HG02623 (cell line): Measurements from ENCODE around the gene SLC34A2.
"Not testable (repeated sequence)": the region's sequence is repeated elsewhere in the genome, so short reads cannot be mapped to it uniquely, and the experiment has no call there.

Experiments used
- ATAC-seq: cut with Tn5 transposase; IDR thresholded peaks from one replicate; pipeline ENCODE4 v1.9.1; 2021; ENCODE audit warnings: moderate library complexity; ENCODE audit not compliant: unreplicated experiment

Gene SLC34A2, protein sequence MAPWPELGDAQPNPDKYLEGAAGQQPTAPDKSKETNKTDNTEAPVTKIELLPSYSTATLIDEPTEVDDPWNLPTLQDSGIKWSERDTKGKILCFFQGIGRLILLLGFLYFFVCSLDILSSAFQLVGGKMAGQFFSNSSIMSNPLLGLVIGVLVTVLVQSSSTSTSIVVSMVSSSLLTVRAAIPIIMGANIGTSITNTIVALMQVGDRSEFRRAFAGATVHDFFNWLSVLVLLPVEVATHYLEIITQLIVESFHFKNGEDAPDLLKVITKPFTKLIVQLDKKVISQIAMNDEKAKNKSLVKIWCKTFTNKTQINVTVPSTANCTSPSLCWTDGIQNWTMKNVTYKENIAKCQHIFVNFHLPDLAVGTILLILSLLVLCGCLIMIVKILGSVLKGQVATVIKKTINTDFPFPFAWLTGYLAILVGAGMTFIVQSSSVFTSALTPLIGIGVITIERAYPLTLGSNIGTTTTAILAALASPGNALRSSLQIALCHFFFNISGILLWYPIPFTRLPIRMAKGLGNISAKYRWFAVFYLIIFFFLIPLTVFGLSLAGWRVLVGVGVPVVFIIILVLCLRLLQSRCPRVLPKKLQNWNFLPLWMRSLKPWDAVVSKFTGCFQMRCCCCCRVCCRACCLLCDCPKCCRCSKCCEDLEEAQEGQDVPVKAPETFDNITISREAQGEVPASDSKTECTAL

GRCh38 chr4:25654971-25655963 is at the start of gene SLC34A2:
TSS of gene SLC34A2 (plus strand) at chr4:25655851. CDS start at chr4:25662501, 6,650 bp downstream.
- no peak for ATAC-seq

DNA sequence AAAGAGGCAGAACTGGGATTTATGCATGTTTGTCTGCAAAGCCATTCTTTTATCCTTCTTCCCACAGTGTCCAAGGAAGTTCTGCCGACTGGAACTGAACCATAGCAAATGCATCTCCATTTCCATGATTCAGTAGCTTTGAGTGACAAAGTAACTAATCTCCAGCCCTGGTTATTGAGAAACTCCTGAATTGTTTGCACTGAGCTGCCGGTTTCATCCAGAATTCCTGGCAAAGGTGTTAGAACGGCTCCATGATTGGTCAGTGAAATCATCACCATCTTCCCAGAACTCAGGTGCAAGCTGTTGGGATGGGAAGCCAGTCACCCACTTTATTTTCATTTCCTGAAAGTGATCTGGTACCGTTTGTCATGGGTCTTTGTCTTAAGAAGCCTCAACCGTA is 47.0 kb upstream of the SLC34A2 start:
- no peak for ATAC-seq

DNA sequence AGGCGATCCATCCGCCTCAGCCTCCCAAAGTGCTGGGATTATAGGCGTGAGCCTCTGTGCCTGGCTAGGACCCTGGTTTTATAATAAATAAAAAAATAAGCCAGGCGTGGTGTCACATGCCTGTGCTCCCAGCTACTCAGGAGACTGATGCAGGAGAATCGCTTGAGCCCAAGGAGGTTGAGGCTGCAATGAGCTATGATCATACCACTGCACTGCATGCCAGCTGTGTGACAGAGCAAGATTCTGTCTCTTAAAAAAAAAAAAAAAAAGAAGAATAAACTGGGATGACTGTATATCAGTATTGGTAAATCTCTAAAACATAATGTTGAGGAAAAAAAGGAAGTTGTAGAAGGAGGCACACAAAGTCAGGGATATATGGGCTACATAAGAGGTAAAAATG is 45.7 kb upstream of the SLC34A2 start:
- no peak for ATAC-seq

- ATAC-seq = not testable (repeated sequence)
Observed at GRCh38 chr4:25613613-25614012, 42.0 kb upstream of the SLC34A2 start.

GRCh38 chr4:25614807-25615206 is 40.8 kb upstream of the SLC34A2 start:
- ATAC-seq = no peak

- ATAC-seq = no peak
Observed at GRCh38 chr4:25621027-25621930, 34.4 kb upstream of the SLC34A2 start.

DNA sequence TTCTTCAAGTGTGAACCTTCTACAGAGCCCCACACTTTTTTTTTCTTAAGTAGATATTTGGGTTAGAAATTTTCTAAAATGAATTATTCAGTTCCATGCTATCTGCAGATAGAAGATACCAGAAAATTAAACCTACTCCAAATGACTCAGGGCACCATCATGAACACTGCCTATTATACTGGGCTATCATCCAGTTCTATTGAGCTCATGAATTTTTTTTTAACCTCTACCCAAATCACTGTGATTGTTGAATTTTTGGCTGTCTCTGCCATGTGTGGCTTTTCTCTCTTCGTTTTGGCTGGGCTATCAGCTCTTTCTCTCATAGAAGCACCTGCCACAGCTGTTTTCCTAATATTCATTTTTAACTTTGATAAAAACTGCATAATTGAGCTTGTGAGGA is 31.0 kb upstream of the SLC34A2 start:
- no peak for ATAC-seq

GRCh38 chr4:25628451-25628850 is 27.2 kb upstream of the SLC34A2 start:
- no peak for ATAC-seq

DNA sequence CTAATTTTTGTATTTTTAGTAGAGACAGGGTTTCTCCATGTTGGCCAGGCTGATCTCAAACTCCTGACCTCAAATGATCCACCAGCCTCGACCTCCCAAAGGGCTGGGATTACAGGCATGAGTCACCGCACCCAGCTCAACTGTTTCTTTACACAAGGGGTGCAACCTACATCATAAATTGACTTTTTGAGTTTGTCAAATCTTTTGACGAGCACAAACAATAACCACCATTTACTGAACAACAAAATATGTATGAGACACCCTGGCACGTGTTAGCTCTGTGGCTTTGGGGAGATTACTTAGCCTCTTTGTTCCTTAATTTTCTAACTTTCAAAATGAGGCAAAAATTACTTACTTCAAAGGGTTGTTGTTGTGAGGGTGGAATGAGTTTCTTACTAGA is 23.5 kb upstream of the SLC34A2 start:
- no peak for ATAC-seq

- ATAC-seq = no peak
Observed at GRCh38 chr4:25633541-25633940, 22.1 kb upstream of the SLC34A2 start.

DNA sequence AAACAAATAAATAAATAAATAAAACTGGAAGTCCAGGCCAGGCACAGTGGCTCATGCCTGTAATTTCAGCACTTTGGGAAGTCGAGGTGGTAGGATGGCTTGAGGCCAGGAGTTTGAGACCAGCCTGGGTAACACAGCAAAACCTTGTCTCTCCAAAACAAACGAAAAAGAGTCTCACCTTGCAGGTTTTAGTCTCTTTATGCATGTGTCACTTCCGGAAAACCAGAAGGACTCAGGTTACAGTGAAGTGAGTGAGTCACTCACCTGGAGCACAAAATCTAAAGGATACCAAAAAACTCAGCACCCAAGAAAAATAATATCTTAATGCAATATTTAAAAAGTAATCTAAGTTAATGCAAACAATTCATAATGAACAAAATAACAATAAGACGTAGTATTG is 20.1 kb upstream of the SLC34A2 start:
- no peak for ATAC-seq

DNA sequence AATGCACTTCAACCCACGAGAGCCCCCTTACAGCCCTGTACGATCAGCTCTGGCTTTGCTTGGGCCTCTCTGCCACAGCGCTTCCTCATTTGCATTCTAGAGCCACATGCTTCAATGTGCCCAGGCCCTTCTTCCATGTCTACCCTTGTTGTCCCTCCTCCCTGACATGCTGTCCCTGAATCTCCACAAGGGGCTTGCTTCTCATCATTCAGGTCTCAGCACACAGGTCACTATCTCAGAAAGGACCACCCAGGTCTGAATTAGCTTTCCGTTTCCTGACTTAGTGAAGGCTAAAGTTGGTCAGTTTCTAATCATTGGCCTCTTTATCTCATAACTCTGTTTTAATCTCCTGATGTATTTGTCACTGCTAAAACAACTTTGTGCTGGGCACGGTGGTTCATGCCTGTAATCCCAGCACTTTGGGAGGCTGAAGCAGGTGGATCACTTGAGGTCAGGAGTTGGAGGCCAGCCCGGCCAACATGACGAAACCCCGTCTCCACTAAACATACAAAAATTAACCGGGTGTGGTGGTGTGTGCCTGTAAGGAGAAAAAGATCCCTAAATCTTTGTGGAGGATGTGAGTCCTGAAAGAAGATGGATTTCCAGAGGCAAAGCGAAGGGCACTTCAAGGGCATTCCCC is 17.9 kb upstream of the SLC34A2 start:
- no peak for ATAC-seq

- no peak for ATAC-seq
Observed at GRCh38 chr4:25638221-25638601, 17.4 kb upstream of the SLC34A2 start.

DNA sequence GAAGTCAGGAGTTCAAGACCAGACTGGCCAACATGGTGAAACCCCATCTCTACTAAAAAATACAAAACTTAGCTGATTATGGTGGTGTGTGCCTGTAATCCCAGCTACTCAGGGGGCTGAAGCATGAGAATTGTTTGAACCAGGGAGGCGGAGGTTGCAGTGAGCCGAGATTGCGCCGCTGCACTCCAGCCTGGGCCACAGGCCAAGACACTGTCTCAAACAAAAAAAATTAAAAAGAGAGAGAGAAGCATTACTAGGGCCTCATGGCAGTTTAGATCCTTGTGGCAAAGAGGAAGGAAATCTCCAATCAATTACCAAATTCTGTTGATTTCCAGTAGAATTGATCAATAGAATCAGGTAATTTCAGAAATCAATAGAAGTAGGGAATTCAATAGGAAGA is 16.8 kb upstream of the SLC34A2 start:
- no peak for ATAC-seq

DNA sequence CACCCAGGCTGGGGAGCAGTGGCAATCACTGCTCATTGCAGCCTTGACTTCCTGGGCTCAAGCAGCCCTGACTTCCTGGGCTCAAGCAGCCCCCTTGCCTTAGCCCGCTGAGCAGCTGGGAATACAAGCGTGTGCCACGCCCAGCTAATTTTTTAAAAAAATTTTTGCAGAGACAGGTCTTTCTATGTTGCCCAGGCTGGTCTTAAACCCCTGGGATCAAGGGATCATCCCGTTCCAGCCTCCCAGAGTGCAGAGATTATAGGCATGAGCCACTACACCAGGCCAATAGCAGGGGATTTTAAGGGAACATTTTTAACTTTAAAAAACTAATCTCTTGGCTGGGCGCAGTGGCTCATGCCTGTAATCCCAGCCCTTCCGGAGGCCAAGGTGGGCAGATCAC is 5.3 kb upstream of the SLC34A2 start:
- no peak for ATAC-seq

GRCh38 chr4:25651682-25652081 is 4.0 kb upstream of the SLC34A2 start:
- ATAC-seq = no peak

- no peak for ATAC-seq
Observed at GRCh38 chr4:25654031-25654970, 1.4 kb upstream of the SLC34A2 start.

- no peak for ATAC-seq
Observed at GRCh38 chr4:25656031-25656430, 380 bp downstream of the SLC34A2 start.

DNA sequence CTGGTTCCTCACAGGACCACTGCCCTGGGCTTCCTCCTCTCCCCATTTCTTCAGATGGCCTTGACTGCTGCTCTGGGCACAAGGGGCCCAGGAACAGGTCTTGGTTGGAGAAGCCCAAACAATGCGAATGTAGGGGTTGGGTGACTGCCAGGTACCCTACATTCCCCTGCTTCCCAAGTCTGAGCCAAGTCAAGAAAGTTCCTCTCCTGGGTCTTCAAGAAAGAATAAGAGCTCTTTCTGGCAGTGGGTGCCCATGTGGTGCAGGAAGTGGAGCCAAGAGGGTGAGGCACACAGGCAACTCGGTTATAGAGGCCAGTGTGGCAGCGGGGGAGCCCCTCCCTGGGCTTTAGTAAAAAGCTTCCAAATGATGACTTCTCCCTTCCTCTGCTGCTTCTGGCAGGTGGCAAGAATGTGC is 2.7 kb downstream of the SLC34A2 start:
- ATAC-seq = no peak
